ENCODE results near the gene THAP7. TPM values are rescaled to one million over a fixed set of nuclear protein-coding genes. Genes with fewer than 3 reads are reported as not detected.

THAP7 gene
- total and polyA plus RNA-seq, 2 of the 13 experiments (the other 11 are each of a cell fraction or from before 2014, with no cell fraction given) = 13.0 to 25.5 TPM

DNA sequence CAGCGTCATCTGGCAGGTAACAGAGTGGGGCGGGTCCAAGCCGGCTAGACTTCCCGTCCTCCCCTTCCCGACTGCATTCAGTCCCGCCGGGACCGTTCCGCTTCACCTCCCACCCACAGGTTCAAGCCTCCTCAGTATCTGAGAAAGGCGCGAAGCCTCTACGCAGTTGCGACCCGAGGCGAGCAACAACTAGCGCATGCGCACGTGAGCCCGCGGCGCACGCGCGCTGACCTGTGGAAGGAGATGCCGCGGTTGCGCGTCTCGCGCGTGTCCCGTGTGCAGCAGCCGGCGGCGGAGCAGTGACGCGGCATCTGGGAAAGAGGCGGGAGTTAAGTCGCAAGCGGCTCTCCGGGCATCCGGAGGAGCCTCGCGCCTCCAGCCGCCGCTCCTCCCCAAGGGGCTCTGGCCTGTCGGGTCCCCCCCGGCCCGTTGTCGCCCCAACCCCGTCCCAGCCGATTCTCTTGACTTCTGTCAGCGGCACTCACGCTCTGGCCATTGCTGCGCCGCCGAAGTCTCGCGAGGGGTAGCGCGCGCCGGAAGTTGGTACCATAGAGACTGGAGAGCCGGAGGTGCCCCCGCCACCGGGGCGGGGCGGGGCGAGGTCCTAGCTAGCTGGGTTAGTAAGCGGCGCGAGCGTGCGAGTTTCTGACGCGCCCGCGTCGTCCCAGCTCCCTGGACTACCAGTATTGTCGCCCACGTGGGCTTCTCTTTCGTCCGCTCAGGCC, at the start of gene THAP7 (continued):
- peak; percentile 49 for TF ChIP-seq RBM39 (IDR thresholded peaks at IDR 0.05; ENCODE audit: low read depth, low read length, poor library complexity, severe bottlenecking)
- TF ChIP-seq ZSCAN9 (CRISPR knock-in tag; IDR thresholded peaks at IDR 0.05; ENCODE audit: borderline replicate concordance) = peak; percentile 31; the same call in 1 of the 2 replicates
- TF ChIP-seq BHLHE40 (IDR thresholded peaks at IDR 0.05; ENCODE audit: low read length) = peak; percentile 83
- peak; percentile 39; the same call in 1 of the 2 replicates for TF ChIP-seq IRF2 (CRISPR knock-in tag; IDR thresholded peaks at IDR 0.05)
- TF ChIP-seq PHF21A (CRISPR knock-in tag; IDR thresholded peaks at IDR 0.05) = peak; percentile 86
- TF ChIP-seq JUN (CRISPR knock-in tag; IDR thresholded peaks at IDR 0.05) = no peak
- TF ChIP-seq YEATS2 (CRISPR knock-in tag; IDR thresholded peaks at IDR 0.05; ENCODE audit: borderline replicate concordance) = peak; percentile 92
- TF ChIP-seq SIN3B (IDR thresholded peaks at IDR 0.05; ENCODE audit: low read length) = no peak
- no peak for TF ChIP-seq NFE2 (CRISPR knock-in tag; IDR thresholded peaks at IDR 0.05)
- TF ChIP-seq, protein P1, sequence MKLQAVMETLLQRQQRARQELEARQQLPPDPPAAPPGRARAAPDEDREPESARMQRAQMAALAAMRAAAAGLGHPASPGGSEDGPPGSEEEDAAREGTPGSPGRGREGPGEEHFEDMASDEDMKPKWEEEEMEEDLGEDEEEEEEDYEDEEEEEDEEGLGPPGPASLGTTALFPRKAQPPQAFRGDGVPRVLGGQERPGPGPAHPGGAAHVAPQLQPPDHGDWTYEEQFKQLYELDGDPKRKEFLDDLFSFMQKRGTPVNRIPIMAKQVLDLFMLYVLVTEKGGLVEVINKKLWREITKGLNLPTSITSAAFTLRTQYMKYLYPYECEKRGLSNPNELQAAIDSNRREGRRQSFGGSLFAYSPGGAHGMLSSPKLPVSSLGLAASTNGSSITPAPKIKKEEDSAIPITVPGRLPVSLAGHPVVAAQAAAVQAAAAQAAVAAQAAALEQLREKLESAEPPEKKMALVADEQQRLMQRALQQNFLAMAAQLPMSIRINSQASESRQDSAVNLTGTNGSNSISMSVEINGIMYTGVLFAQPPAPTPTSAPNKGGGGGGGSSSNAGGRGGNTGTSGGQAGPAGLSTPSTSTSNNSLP (IDR thresholded peaks at IDR 0.05; ENCODE audit: low read depth, low read length) = no peak
- TF ChIP-seq ZFP1 (CRISPR knock-in tag; IDR thresholded peaks at IDR 0.05) = peak; percentile 60; the same call in 1 of the 2 replicates
- no peak; the same call in none of the 2 replicates for TF ChIP-seq ZNF232 (CRISPR knock-in tag; IDR thresholded peaks at IDR 0.05; ENCODE audit: borderline replicate concordance)
- TF ChIP-seq MZF1 (CRISPR knock-in tag; IDR thresholded peaks at IDR 0.05; ENCODE audit: borderline replicate concordance) = peak; percentile 96; the same call in 1 of the 2 replicates
- peak; percentile 88 for TF ChIP-seq ZNF205 (CRISPR knock-in tag; IDR thresholded peaks at IDR 0.05)
- no peak for TF ChIP-seq REXO4 (CRISPR knock-in tag; IDR thresholded peaks at IDR 0.05; ENCODE audit: borderline replicate concordance)
- TF ChIP-seq ZBTB20 (CRISPR knock-in tag; IDR thresholded peaks at IDR 0.05; ENCODE audit: borderline replicate concordance, low read depth) = peak; percentile 21; the same call in 1 of the 2 replicates
- TF ChIP-seq ZFYVE20 (CRISPR knock-in tag; IDR thresholded peaks at IDR 0.05; ENCODE audit: borderline replicate concordance, low read depth) = peak; percentile 78; the same call in 1 of the 2 replicates
- peak; percentile 86; the same call in 1 of the 2 replicates for TF ChIP-seq ZNF530 (CRISPR knock-in tag; IDR thresholded peaks at IDR 0.05; ENCODE audit: low read depth)
- TF ChIP-seq ZNF274 (CRISPR knock-in tag; IDR thresholded peaks at IDR 0.05) = peak; percentile 69; the same call in 1 of the 2 replicates
- TF ChIP-seq IKZF1 (IDR thresholded peaks at IDR 0.05) = no peak
- peak; percentile 84; the same call in 1 of the 2 replicates for TF ChIP-seq MYC (CRISPR knock-in tag; IDR thresholded peaks at IDR 0.05; ENCODE audit: borderline replicate concordance)
- TF ChIP-seq, protein P2, sequence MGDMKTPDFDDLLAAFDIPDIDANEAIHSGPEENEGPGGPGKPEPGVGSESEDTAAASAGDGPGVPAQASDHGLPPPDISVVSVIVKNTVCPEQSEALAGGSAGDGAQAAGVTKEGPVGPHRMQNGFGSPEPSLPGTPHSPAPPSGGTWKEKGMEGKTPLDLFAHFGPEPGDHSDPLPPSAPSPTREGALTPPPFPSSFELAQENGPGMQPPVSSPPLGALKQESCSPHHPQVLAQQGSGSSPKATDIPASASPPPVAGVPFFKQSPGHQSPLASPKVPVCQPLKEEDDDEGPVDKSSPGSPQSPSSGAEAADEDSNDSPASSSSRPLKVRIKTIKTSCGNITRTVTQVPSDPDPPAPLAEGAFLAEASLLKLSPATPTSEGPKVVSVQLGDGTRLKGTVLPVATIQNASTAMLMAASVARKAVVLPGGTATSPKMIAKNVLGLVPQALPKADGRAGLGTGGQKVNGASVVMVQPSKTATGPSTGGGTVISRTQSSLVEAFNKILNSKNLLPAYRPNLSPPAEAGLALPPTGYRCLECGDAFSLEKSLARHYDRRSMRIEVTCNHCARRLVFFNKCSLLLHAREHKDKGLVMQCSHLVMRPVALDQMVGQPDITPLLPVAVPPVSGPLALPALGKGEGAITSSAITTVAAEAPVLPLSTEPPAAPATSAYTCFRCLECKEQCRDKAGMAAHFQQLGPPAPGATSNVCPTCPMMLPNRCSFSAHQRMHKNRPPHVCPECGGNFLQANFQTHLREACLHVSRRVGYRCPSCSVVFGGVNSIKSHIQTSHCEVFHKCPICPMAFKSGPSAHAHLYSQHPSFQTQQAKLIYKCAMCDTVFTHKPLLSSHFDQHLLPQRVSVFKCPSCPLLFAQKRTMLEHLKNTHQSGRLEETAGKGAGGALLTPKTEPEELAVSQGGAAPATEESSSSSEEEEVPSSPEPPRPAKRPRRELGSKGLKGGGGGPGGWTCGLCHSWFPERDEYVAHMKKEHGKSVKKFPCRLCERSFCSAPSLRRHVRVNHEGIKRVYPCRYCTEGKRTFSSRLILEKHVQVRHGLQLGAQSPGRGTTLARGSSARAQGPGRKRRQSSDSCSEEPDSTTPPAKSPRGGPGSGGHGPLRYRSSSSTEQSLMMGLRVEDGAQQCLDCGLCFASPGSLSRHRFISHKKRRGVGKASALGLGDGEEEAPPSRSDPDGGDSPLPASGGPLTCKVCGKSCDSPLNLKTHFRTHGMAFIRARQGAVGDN (CRISPR knock-in tag; IDR thresholded peaks at IDR 0.05) = peak; percentile 99
- TF ChIP-seq, protein P3, sequence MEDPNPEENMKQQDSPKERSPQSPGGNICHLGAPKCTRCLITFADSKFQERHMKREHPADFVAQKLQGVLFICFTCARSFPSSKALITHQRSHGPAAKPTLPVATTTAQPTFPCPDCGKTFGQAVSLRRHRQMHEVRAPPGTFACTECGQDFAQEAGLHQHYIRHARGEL (CRISPR knock-in tag; IDR thresholded peaks at IDR 0.05) = peak; percentile 65
- TF ChIP-seq, protein P4, sequence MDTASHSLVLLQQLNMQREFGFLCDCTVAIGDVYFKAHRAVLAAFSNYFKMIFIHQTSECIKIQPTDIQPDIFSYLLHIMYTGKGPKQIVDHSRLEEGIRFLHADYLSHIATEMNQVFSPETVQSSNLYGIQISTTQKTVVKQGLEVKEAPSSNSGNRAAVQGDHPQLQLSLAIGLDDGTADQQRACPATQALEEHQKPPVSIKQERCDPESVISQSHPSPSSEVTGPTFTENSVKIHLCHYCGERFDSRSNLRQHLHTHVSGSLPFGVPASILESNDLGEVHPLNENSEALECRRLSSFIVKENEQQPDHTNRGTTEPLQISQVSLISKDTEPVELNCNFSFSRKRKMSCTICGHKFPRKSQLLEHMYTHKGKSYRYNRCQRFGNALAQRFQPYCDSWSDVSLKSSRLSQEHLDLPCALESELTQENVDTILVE (CRISPR knock-in tag; IDR thresholded peaks at IDR 0.05) = peak; percentile 86
